Measurements from ENCODE around the gene ERBB2.
"Not testable (repeated sequence)": the region's sequence is repeated elsewhere in the genome, so short reads cannot be mapped to it uniquely, and the experiment has no call there.

ERBB2 gene

DNA sequence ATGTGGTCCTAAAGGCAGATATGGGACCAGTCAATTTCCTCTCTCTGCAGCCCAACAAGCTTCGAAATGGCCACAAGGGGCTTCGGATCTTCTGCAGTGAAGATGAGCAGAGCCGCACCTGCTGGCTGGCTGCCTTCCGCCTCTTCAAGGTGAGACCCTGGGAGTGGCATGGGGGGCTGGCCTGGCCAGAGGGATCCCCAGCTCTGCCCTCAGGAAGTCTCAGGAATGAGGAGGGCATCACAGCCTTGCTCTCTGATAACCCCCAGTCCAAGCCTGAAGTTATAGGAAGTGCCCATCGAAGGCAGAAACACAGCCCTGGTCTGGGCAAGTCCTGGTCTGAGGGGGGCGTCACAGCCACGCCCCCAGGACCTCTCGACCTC lies 45.0 kb downstream of the ERBB2 start:
- Histone ChIP-seq H3K4me1 (no peaks in the 10 kb centered on the region), H3K9me3 (no peaks in the 10 kb centered on the region), H3K36me3 (no peaks in the 10 kb centered on the region), H3K4me3 (ENCODE audit: low read depth, low read length) (no peak overlapping the region), H3K27me3 (peaks cover 52% of the 10 kb centered on the region)
- TF ChIP-seq, protein P1, sequence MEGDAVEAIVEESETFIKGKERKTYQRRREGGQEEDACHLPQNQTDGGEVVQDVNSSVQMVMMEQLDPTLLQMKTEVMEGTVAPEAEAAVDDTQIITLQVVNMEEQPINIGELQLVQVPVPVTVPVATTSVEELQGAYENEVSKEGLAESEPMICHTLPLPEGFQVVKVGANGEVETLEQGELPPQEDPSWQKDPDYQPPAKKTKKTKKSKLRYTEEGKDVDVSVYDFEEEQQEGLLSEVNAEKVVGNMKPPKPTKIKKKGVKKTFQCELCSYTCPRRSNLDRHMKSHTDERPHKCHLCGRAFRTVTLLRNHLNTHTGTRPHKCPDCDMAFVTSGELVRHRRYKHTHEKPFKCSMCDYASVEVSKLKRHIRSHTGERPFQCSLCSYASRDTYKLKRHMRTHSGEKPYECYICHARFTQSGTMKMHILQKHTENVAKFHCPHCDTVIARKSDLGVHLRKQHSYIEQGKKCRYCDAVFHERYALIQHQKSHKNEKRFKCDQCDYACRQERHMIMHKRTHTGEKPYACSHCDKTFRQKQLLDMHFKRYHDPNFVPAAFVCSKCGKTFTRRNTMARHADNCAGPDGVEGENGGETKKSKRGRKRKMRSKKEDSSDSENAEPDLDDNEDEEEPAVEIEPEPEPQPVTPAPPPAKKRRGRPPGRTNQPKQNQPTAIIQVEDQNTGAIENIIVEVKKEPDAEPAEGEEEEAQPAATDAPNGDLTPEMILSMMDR (IDR thresholded peaks at IDR 0.05; ENCODE audit: low read depth, low read length), result no peak
- DNase-seq, result no peak

DNA sequence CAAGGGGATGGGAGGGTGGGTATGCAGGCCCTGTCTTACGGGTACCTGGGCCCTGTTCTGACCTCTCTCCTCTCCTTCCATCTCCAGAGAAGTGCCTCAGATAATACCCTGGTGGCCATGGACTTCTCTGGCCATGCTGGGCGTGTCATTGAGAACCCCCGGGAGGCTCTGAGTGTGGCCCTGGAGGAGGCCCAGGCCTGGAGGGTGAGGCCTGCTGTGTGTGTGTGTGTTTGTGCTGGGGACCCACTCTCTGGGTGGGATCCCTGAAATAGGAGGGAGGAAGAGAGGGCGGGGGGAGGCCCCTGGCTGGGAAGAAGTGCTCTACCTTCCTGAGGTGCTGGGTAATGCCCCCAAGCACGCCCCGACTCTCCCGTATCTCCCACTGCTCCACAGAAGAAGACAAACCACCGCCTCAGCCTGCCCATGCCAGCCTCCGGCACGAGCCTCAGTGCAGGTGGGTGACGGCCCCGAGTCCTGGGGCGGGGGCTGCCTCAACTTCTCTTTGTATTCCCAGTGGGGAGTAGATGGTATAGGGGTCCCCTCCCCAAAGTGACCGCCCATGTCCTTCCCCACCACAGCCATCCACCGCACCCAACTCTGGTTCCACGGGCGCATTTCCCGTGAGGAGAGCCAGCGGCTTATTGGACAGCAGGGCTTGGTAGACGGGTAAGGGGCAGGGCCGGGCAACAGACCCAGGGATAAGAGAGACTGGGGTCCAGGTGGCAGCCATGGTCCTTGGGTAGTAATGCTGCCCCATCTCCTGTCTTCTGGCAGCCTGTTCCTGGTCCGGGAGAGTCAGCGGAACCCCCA lies 45.7 kb downstream of the ERBB2 start:
- DNase-seq, result no peak
- TF ChIP-seq, protein P1 (IDR thresholded peaks at IDR 0.05; ENCODE audit: low read depth, low read length), result no peak

DNA sequence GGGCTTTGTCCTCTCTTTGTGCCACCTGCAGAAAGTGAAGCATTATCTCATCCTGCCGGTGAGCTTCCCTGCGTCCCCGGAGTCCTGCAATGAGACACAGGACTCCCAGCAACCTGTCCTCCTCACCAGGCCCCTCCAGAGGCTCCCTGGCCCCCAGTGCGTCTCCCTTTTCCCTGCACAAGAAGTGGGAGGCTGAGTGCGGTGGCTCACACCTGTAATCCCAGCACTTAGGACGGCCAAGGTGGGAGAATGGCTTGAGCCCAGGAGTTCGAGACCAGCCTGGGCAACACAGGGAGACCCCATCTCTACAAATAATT lies 46.2 kb downstream of the ERBB2 start:
- H3K36me3 ChIP-seq, result no peaks in the 10 kb centered on the region
- no peak for DNase-seq
- no peaks in the 10 kb centered on the region for H3K9me3 ChIP-seq
- H3K27me3 ChIP-seq, result peaks cover 39% of the 10 kb centered on the region
- TF ChIP-seq, protein P1 (IDR thresholded peaks at IDR 0.05; ENCODE audit: low read depth, low read length), result no peak
- H3K4me3 ChIP-seq (ENCODE audit: low read depth, low read length), result no peak overlapping the region
- H3K4me1 ChIP-seq, result no peaks in the 10 kb centered on the region

More for the DNA sequence above, 45.7 kb downstream of the ERBB2 start:
- peaks cover 45% of the 10 kb centered on the region for H3K27me3 ChIP-seq
- H3K4me1 ChIP-seq, result no peaks in the 10 kb centered on the region
- no peak overlapping the region for H3K4me3 ChIP-seq (ENCODE audit: low read depth, low read length)
- no peaks in the 10 kb centered on the region for H3K9me3 ChIP-seq
- H3K36me3 ChIP-seq, result no peaks in the 10 kb centered on the region

DNA sequence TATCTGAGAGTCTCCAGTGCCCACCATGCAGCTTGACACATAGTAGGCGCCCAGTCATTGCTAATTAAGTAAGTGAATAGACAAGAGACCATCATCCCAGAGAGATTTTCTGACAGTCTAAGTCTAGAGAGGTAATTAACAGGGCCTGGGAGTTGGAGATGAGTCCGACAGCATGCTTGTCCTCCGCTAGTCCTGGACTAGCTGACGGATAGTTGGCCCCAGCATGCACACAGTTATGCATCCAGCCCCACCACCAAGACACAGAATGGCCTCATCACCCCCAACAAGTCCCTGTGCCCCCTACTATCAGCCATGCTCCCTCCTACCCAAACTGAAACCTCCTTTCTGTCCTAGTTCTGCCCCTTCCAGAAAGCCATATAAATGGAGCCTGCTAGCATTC lies 47.9 kb downstream of the ERBB2 start:
- TF ChIP-seq, protein P1 (IDR thresholded peaks at IDR 0.05; ENCODE audit: low read depth, low read length), result no peak
- Histone ChIP-seq H3K9me3 (no peaks in the 10 kb centered on the region), H3K4me1 (no peaks in the 10 kb centered on the region), H3K27me3 (peaks cover 23% of the 10 kb centered on the region), H3K36me3 (no peaks in the 10 kb centered on the region), H3K4me3 (ENCODE audit: low read depth, low read length) (no peak overlapping the region)
- no peak for DNase-seq

DNA sequence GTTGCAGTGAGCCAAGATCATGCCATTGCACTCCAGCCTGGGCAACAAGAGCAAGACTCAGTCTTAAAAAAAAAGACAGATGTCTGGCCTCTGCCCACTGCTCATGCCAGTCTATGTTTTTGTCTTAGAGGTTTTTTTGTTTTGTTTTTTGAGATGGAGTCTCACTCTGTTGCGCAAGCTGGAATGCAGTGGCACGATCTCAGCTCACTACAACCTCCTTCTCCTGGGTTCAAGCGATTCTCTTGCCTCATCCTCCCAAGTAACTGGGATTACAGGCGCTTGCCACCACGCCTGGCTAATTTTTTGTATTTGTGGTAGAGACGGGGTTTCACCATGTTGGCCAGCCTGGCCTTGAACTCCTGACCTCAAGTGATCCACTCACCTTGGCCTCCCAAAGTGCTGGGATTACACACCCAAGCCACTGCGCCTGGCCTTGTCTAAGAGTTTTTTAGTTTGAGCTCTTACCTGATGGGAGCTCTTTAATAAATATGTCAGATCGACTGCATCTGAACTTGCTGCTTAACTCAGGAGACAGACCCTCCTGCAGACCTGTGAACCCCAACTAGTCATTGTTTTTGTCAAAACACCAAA lies 48.7 kb downstream of the ERBB2 start:
- H3K27me3 ChIP-seq, result peaks cover 15% of the 10 kb centered on the region
- H3K9me3 ChIP-seq; H3K4me3 ChIP-seq (ENCODE audit: low read depth, low read length); H3K36me3 ChIP-seq; DNase-seq; H3K4me1 ChIP-seq: not testable (repeated sequence)

DNA sequence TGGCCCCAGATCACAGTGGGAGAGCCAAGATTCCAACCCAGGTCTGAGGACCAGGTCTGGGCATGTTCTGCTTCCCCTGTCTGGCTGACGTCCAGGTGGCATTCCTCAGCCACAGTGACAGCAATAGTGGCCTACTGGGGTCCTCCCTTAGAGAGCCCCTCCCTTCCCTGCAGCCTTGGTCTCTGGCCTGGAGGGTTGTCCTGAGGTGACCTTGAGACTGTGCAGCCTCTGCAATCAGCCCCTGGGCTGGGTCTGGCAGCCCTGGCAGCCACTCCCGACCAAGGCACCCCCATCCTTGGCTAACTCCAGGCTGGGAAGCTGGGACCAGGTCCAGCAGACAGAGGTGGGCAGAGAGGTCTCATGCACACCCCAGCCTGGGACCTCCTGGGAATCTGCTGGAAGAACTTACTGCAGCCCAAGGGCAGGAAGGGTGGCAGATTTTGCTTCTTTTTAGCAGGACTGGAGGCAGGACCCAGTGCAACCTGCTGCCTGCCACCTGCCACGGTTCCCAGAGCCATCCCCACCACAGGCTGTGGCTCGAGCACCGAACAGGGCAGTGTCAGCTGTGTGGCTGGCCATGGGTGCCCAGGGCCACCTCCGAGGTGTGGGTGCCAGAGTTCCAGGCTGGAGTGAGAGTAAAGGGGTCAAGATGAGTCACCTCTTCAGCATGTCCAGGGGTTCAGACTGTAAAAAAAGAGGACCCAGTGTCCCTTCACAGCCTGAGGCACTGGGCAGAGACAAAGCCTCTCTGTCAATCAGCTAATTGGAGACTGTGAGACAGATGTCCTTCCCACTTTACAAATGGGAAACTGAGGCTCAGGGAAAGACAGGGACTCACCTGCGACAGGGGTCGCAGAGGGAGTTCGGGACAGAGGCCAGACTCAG lies 50.5 kb downstream of the ERBB2 start:
- H3K36me3 ChIP-seq, result no peaks in the 10 kb centered on the region
- no peaks in the 10 kb centered on the region for H3K4me1 ChIP-seq
- H3K9me3 ChIP-seq, result no peaks in the 10 kb centered on the region
- peaks cover 4% of the 10 kb centered on the region for H3K27me3 ChIP-seq
- H3K4me3 ChIP-seq (ENCODE audit: low read depth, low read length), result no peak overlapping the region
- peak; percentile 38 for DNase-seq
- TF ChIP-seq, protein P1 (IDR thresholded peaks at IDR 0.05; ENCODE audit: low read depth, low read length), result no peak
